Anterior cingulate cortex (tissue), 58 donors: ENCODE measurements around the gene CPSF7.
A peak's percentile ranks its signal among the peaks of the same experiment; 100 is the strongest.
"Not testable (repeated sequence)": the region's sequence is repeated elsewhere in the genome, so short reads cannot be mapped to it uniquely, and the experiment has no call there.

Experiments
- DNase-seq, 58 donors: peaks; one replicate each; lab custom pipeline; 2025; lab: John Stamatoyannopoulos, UW

Gene CPSF7

DNA sequence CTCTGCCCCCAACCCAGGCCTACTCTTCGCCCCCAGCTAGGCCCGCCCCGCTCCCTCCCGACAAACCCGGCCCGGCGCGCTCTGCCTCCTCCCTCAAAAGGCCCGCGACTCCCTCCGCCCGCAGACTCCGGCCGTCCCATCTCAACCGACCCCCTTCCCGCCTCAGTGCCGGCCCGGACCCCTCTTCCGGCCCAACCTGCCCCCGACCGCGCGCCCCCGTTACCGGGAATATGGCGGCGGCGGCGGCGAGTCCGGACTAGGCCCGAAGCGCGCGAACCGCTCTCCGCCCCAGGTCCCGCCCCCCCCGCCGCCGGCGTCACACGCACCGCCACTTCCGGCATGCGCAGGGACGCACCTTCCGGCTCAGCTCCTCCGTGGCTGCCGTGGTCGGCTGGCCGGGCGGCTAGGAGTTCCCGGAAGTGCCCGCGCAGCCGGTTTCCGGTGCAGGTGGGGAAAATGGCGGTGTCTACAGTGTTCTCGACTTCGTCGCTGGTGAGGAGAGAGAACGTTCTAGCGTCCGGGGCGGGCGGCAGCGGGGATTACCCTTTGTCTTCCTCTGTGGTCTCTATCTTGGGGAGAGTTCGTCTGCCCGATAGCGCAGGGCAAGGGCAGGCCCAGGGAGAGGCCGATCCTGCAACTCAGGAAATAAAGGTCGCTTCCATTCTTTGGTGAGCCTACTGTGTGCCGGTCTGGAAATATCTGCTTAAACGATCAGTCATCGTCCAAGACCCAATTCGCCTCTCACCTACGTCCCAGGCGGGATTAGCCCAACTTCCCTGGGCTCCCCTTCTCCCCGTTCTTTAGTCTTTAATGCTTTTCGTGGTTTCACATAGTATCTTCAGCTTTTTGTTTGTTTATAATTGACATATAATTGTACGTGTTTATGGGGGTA is at the start of gene CPSF7, which contains the start of gene SDHAF2:
CPSF7 (minus strand) TSS at position 285 of the 892 bp plus-strand sequence. CDS start 740 bp downstream, outside the sequence.
SDHAF2 (plus strand) TSS at position 434 of the 892 bp plus-strand sequence; CDS start at position 457, 23 bp downstream.
- peak; percentile 81 to 99 (median 95) for DNase-seq

GRCh38 chr11:61477727-61478148 is 48.0 kb upstream of the CPSF7 start:
- DNase-seq = peak in 19 of 58 donors; percentile 5 to 60 (median 24)

GRCh38 chr11:61477126-61477525 is 47.4 kb upstream of the CPSF7 start:
- DNase-seq = no peak

GRCh38 chr11:61476371-61476770 is 46.6 kb upstream of the CPSF7 start:
- no peak for DNase-seq

DNA sequence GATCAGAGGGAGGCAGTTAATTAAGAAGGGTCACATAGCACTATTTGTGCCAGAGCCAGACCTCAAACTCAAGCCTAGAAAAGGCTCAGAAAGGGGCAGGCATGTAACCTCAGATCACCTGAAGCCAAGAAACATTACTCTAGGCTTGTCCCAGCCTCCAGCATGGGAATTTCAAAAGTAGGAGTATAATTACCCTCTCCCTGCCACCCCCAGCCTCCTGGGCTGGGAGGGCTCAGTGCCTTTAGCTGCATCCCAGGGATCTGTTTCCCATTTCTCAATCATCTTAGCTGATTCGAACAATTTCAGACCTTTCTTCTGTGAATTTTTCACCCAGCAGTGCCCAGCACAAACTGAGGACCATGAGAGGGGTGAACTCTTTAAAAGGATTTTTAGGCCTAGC is 45.7 kb upstream of the CPSF7 start:
- no peak for DNase-seq

GRCh38 chr11:61474013-61474643 is 44.4 kb upstream of the CPSF7 start:
- no peak for DNase-seq

GRCh38 chr11:61473370-61474012 is 43.7 kb upstream of the CPSF7 start:
- DNase-seq = peak in 18 of 58 donors; percentile 8 to 76 (median 30)

DNA sequence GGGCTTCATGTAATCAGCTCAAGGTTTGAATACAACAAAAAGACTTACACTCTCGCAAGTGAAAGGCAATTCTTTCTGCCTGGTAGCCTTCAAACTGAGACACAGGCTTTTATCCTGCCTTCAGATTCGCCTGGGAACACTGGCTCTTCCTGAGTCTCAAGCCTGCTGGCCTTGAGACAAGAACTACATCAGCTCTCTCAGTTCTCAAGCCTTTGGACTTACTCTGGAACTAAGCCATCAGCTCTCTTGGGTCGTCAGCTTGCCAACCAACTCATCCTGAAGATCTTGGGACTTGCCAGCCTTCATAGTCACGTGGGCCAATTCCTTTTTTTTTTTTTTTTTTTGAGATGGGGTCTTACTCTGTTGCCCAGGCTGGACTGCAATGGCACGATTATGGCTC is 43.1 kb upstream of the CPSF7 start:
- peak in 21 of 58 donors; percentile 7 to 69 (median 39) for DNase-seq

DNA sequence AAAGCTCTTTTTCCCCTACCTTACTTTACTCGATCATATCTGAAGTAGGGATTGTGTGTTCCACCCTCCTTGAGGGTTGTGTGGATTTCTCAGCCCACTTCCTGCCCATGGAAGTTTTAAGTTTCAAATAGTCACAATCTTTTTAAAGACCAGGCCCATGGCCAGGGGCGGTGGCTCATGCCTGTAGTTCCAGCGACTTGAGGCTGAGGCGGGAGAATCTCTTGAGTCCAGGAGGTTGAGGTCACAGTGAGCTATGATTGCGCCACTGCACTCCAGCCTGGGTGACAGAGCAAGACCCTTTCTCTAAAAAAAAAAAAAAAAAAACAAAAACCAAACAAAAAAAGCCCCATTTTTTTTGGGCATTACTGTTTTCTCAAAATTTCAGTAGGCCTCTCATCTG is 42.5 kb upstream of the CPSF7 start:
- DNase-seq = no peak

DNA sequence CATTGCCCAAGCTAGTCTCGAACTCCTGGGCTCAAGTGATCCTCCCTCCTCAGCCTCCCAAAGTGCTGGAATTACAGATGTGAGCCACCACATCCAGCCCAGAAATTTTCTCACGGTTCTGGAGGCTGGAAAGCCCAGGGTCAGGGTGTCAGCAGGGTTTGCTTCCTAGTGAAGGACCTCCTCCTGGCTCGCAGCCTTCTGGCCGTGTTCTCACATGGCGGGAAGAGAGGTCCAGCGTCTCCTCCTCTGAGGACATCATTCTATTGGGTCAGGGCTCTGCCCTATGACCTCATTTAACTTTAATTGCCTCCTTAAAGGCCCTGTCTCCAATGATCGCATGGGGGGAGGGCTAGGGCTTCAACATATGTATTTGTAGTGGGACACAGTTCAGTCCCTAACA is 38.2 kb upstream of the CPSF7 start:
- no peak for DNase-seq

DNA sequence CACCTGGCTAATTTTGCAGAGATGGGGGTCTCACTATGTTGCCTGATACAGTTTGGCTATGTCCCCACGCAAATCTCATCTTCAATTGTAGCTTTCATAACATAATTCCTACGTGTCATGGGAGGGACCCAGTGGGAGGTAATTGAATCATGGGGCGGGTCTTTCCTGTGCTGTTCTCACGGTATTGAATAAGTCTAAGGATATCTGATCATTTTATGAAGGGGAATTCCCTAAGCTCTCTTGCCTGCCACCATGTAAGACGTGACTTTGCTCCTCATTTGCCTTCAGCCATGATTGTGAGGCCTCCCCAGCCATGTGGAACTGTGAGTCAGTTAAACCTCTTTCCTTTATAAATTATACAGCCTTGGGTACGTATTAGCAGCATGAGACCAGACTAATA is 37.8 kb upstream of the CPSF7 start:
- DNase-seq = not testable (repeated sequence)

DNA sequence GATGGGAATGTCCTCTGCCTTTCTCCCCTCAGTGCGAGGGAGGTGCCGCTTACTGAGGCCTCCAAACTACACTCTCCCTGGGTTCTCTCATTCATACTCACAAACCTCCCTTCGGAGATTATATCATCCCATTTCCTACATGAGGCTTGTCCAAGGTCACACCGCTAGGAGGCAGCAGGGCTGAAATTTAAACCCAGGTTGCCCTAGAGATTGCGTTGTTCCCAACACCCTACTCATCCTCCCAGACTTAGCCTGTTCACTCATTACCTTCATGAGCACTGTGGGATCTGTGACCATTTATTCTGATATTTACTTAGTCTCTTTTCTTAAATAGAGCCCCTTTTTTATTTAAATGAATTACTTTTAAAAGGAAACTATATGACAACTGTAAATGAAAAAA is 31.2 kb upstream of the CPSF7 start:
- no peak for DNase-seq

DNA sequence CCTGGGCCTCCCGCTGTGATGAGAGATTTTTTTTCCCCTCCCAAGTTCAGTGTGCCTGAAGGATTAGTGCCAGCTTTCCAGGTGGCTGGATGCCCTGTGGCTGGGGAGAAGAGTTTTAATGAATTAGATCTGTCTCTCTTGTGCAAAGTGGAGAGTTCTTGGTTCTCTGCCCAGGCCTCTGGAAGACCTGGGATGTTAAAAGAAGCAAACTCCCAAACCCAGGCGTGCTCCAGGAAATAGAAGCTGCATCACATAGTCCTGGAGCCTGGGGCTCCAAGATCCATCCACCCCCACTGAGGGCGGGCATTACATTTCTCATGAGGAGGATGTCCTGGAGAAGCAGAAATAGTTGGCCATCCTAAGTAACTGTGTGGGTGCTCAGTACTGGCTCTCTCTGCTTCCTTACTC is 30.7 kb upstream of the CPSF7 start:
- DNase-seq = peak in 11 of 58 donors; percentile 11 to 44 (median 30)

DNA sequence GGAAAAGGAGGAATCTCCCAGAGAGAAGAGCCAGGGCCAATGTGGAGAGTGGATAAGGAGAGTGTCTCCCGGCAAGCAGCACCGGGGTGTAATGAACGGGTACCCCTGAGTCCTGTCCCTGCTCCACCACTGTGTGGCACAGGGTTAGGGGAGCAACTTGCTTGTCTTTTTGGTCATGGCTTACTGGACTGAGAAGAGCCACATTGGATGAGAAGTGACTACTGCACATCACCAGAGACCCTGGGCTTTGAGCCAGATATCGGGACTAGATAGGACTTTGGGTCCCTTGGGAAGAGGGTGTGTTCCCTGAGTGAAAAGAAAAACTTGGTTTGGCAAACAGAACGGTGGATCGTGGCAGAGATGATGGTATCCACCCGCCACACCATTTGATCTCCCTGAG is 24.7 kb upstream of the CPSF7 start:
- DNase-seq = no peak

- DNase-seq = no peak
Observed at GRCh38 chr11:61453695-61454094, 23.9 kb upstream of the CPSF7 start.

- no peak for DNase-seq
Observed at GRCh38 chr11:61452825-61453224, 23.1 kb upstream of the CPSF7 start.

GRCh38 chr11:61448552-61448927 is 18.8 kb upstream of the CPSF7 start:
- peak in 2 of 58 donors; percentile 7 to 27 for DNase-seq

- DNase-seq = peak in 5 of 58 donors; percentile 6 to 58 (median 16)
Observed at GRCh38 chr11:61447601-61448551, 18.1 kb upstream of the CPSF7 start.

GRCh38 chr11:61446211-61446651 is 16.5 kb upstream of the CPSF7 start:
- DNase-seq = peak; percentile 14 to 94 (median 83)

DNA sequence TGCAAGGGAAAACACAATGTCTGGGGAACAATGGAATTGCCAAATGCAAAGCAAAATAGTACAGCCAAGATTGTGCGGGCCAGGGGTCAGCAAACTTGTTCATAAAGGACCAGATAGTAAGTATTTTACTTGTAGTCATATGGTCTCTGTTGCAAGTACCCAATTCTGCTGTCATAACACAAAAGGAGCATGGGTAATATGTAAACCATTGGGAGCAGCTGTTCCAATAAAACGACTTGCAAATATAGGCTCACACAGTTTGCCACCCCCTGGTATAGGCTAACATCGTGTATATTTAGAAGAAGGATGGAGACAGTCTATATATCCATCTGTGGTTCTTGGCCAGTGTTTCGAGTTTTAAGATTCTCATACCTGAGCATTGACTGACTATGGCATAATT is 15.7 kb upstream of the CPSF7 start:
- DNase-seq = peak in 3 of 58 donors; percentile 13 to 56 (median 28)
